ENCODE measurements around the gene CAPS. TPM values are rescaled to one million over a fixed set of nuclear protein-coding genes. Genes with fewer than 3 reads are reported as not detected.

Gene CAPS
- total RNA-seq: 1 to 10 TPM; 1.3 to 4.2 (median 2.8) TPM
- polyA plus RNA-seq: 10 to 100 TPM in 1 of 2 donors, 1 to 10 TPM in 1; 3.2 to 14.1 TPM
- long read RNA-seq, donor 1, partial matches to known transcripts: 0 of 2 reads
- long read RNA-seq, donor 1, other reads (novel, unspliced or antisense): 2 of 2 reads
- long read RNA-seq, donor 2, partial matches to known transcripts: 1 of 2 reads
- long read RNA-seq, donor 2, other reads (novel, unspliced or antisense): 0 of 2 reads
- long read RNA-seq, donor 3, partial matches to known transcripts: 0 of 2 reads
- long read RNA-seq, donor 3, other reads (novel, unspliced or antisense): 0 of 2 reads

DNA sequence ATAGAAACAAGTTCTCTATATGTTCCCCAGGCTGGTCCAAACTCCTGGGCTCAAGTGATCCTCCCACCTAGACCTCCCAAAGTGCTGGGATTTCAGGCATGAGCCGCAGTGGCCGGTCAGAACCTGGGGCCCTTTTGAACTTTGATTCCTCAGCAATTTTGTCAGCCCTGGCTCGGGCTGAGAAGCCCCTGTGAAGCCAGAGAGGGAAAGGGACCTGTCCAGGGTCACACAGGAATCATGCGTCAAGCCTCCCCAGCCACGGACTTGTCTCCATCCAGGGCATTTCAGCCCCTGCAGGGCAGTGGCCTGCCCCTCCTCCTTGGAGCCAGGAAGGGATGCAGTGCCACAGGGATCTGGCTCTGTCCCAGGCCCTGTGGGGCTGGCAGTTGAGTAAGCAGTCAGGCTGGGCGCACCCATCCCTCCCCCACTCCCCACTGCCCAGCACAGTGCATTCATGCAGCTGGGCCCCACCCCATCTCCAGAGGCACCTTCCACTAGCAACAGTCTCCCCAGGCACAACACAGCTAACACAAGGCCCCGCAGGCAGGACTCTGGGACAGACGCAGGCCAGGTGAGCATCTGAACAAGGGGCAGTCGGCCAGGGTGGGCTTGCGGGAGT is at the start of gene CAPS:
TSS of gene CAPS (plus strand) at position 516 of the 619 bp plus-strand sequence. CDS start 153 bp downstream, outside the sequence.
- H3K4me1 ChIP-seq: peaks cover 4 to 32% (median 22%) of the 10 kb centered on the region in 9 donors
- peak within 1 kb of the TSS in 6 of 10 donors; percentile 19 to 54 (median 32) for H3K27ac ChIP-seq
- H3K4me3 ChIP-seq: no peak within 1 kb of the TSS
- ATAC-seq (peak; percentile 45 to 77 (median 70)), DNase-seq (peak in 1 of 2 donors; percentile 59)
- intact Hi-C loops (cut with DNase I): loop anchor here in 1 of 10 donors (5.0 kb wide), 1 partner anchor 33 kb away; no protein-coding TSS in a partner anchor
- no peaks in the 10 kb centered on the region for H3K9me3 ChIP-seq
- 78 to 79% methylated on average over 10 of the region's 10 CpGs for WGBS, 2 donors
- TF ChIP-seq, protein P1, sequence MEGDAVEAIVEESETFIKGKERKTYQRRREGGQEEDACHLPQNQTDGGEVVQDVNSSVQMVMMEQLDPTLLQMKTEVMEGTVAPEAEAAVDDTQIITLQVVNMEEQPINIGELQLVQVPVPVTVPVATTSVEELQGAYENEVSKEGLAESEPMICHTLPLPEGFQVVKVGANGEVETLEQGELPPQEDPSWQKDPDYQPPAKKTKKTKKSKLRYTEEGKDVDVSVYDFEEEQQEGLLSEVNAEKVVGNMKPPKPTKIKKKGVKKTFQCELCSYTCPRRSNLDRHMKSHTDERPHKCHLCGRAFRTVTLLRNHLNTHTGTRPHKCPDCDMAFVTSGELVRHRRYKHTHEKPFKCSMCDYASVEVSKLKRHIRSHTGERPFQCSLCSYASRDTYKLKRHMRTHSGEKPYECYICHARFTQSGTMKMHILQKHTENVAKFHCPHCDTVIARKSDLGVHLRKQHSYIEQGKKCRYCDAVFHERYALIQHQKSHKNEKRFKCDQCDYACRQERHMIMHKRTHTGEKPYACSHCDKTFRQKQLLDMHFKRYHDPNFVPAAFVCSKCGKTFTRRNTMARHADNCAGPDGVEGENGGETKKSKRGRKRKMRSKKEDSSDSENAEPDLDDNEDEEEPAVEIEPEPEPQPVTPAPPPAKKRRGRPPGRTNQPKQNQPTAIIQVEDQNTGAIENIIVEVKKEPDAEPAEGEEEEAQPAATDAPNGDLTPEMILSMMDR (IDR thresholded peaks at IDR 0.05): no peak
- H3K36me3 ChIP-seq: peaks cover 0 to 72% (median 28%) of the 10 kb centered on the region in 9 donors
- H3K27me3 ChIP-seq: no peaks in the 10 kb centered on the region

DNA sequence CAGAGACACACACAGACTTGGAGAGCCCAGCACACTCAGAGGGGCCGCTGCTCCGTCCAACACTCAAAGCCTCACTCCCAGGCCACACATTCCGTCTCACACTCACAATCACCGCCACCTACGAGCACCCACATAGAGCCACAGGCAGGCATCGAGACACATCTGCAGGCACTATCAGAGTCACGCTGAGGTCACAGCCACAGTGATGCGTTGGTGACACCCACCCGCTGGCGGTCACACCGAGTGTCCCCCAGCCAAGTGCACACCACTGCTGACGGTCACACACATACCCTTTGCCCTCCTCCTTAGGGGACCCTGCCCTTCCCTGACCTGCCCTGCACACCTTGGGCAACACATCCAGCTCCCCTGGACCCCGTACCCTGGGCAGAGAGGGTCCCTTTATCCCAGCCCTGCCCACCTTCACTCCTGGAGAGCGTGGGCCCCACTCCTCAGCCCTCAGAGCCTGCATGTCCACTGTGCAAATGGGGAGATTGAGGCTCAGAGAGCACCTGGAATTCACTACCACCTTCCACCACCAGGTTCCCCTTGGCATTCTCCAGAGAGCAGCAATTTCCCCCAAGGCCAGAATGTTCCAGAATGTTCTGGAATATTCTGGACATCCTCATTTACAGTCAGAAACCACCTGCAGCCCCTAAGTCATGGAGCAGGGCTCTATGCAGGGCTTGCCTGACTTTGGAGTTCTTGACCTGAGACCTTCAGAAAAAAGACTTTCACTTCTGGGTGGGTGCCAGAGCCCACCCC is 49.1 kb upstream of the CAPS start:
- Histone ChIP-seq H3K27me3 (peaks cover 0 to 11% (median 0%) of the 10 kb centered on the region in 7 donors), H3K27ac (no peak overlapping the region), H3K4me1 (no peaks in the 10 kb centered on the region), H3K36me3 (no peaks in the 10 kb centered on the region), H3K9me3 (no peaks in the 10 kb centered on the region), H3K4me3 (no peak overlapping the region)
- 77 to 79% methylated on average over 14 of the region's 14 CpGs for WGBS, 2 donors
- DNase-seq (no peak), ATAC-seq (no peak)
- TF ChIP-seq, protein P1 (IDR thresholded peaks at IDR 0.05): no peak
- intact Hi-C loops (cut with DNase I): no loop called here

DNA sequence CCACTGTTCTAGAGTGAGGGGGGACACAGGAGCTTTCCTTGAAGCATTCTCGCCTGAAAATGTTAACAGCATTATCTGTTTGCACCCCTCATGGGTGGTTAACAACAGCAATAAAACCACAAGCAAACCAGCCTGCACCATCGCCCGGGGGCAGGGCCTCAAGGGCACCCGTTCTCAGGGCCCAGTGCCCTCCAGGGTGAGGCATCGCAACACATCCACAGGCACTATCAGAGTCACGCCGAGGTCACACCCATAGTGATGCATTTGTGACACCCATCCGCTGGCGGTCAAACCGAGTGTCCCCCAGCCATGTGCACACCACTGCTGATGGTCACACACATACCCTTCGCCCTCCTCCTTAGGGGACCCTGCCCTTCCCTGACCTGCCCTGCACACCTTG is 48.3 kb upstream of the CAPS start:
- peaks cover 0 to 2% (median 0%) of the 10 kb centered on the region in 9 donors for H3K4me1 ChIP-seq
- WGBS, 2 donors: 81 to 86% methylated on average over 11 of the region's 11 CpGs
- intact Hi-C loops (cut with DNase I): no loop called here
- H3K4me3 ChIP-seq: no peak overlapping the region
- no peaks in the 10 kb centered on the region for H3K36me3 ChIP-seq
- no peak for DNase-seq
- TF ChIP-seq, protein P1 (IDR thresholded peaks at IDR 0.05): no peak
- no peak for ATAC-seq
- H3K27ac ChIP-seq: no peak overlapping the region
- H3K27me3 ChIP-seq: peaks cover 0 to 11% (median 0%) of the 10 kb centered on the region in 7 donors
- no peaks in the 10 kb centered on the region for H3K9me3 ChIP-seq
